NCI-H446 (cell line): ENCODE results near the gene LTBP3.
"Not testable (repeated sequence)": the region's sequence is repeated elsewhere in the genome, so short reads cannot be mapped to it uniquely, and the experiment has no call there.

Source experiments
- DNase-seq, 2 experiments: peaks; one replicate each; lab custom pipeline; 2025; lab: John Stamatoyannopoulos, UW

LTBP3 gene

DNA sequence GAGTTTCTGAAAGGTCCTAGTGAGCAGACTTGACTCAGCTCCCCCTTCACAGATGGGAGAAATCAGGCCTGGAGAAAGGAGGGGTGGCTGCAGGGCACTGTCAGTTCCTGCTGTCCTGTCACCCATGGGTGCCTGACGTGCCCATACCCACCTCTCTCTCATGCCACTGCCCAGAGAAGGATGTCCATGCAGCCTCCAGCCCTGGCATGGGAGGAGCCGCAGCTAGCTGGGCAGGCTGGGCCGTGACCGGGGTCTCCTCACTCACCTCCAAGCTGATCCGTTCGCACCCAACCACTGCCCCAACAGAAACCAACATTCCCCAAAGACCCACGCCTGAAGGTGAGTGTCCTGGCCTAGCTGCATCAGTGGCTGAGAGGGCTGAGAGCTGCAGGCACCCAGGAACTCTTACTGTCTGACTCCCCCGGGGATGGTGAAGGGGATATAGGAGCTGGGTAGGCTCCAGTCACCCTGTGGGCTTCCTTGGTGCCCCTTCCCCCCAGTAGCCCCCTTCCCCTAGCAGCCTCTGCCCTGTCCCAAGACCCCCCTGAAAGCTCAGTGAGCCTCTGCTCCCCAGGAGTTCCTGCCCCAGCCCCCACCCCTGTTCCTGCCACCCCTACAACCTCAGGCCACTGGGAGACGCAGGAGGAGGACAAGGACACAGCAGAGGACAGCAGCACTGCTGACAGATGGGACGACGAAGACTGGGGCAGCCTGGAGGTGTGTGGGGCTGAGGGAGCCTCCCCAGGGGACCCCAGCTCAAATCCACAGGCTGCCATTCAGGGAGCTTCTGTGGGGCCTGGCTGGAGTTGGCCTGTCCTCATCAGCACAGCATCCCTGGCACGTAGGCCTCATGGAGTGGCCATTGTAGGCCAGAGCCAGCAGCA, 21.5 kb downstream of the LTBP3 start:
- no peak for DNase-seq

GRCh38 chr11:65535102-65535501, 23.1 kb downstream of the LTBP3 start:
- no peak for DNase-seq

GRCh38 chr11:65532388-65533064, 25.6 kb downstream of the LTBP3 start:
- no peak for DNase-seq

DNA sequence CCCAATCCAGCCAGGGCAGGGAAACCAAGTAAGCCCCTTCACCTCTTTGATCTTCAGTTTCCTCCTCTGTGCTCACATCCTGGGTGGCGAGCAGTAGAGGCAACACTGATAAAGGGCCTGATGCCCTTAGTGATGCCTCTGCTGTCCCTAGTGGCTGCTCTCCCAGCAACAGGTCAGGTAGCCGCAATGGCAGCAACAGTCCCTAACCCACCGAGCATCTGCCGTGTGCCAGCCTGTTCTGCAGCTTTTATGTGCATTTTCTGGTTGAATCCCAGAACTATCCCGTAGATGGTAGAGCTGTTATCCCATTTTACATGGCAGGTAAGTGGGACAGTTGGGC, 28.0 kb downstream of the LTBP3 start:
- no peak for DNase-seq

GRCh38 chr11:65529475-65530156, 28.5 kb downstream of the LTBP3 start:
- no peak for DNase-seq

DNA sequence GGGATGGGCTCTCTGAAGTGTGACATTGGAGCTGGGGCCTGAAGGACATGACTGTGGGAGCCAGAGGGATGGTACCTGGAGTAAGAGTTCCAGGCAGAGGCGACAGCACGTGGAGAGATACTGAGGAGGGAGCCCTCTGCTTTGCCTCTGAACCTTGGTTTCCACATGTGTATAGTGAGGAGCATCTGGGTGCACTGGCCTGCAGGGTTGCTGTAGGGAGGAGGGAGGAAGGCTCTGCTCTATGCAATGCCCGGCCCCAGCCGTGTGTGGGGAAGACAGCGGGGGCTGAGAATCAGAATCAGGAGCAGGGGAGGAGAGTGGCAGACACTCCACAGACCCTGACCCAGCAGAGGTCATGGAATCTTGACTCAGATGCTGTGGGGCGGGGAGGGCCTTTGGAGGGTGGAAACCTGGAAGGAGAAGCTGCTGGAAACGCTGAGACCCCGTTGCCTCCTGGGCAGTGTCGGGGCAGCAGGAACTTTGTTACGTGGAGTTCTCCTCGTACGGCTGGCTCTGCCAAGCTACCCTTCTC, 29.3 kb downstream of the LTBP3 start:
- DNase-seq = no peak

DNA sequence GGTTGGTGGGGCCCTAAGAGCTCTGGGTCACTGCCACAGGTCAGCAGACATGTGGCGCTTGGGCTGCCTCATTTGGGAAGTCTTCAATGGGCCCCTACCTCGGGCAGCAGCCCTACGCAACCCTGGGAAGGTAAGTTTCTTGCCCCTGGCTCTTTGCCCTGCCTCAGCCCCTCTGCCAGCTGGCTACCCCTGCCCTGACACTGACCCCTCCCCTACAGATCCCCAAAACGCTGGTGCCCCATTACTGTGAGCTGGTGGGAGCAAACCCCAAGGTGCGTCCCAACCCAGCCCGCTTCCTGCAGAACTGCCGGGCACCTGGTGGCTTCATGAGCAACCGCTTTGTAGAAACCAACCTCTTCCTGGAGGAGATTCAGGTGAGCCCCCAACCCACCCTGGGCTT, 31.4 kb downstream of the LTBP3 start:
- DNase-seq = no peak

DNA sequence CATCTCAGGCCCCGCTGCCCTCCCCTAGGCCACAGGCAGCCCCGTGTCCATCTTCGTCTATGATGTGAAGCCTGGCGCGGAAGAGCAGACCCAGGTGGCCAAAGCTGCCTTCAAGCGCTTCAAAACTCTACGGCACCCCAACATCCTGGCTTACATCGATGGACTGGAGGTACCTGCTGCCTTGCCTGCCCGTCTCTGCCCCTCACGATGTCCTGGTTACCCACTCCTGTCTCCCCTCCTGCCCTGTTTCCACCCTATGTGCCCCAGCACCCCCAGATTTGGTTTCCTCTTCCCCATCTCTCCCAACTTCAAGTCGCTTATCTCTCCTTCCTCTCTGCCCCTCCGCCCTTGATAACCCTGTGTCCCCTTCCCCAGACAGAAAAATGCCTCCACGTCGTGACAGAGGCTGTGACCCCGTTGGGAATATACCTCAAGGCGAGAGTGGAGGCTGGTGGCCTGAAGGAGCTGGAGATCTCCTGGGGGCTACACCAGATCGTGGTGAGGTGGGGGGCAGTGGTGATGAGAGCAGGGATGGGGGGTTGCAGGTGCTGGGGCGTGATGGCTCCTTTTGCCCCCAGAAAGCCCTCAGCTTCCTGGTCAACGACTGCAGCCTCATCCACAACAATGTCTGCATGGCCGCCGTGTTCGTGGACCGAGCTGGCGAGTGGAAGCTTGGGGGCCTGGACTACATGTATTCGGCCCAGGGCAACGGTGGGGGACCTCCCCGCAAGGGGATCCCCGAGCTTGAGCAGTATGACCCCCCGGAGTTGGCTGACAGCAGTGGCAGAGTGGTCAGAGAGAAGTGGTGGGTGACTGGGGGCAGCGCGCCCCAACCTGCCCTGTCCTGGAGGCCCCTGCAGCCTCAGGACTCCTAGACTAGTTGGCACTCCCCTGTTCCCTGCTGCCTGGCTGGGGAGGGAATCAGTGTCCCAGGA, 32.3 kb downstream of the LTBP3 start:
- no peak for DNase-seq

GRCh38 chr11:65524741-65525545, 33.2 kb downstream of the LTBP3 start, which contains the start of gene SCYL1:
Gene SCYL1, plus strand, starts transcription at chr11:65525083. Its CDS starts 71 bp downstream, at chr11:65525154.
- peak; percentile 46 to 84 for DNase-seq

- no peak for DNase-seq
Observed at GRCh38 chr11:65524014-65524740, 34.0 kb downstream of the LTBP3 start.

DNA sequence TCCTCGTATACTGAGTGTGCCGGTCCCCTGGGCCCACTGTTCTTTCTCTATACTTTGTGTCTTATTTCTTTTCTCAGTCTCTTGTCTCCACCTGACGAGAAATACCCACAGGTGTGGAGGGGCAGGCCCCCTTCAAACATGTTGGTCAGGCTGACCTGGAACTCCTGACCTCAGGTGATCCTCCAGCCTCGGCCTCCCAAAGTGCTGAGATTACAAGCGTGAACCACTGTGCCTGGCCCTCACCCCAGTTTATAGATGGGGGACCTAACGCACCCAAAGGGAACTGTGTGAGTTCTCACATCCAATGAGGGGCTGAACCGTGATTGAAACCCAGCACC, 34.6 kb downstream of the LTBP3 start:
- DNase-seq = not testable (repeated sequence)

GRCh38 chr11:65522718-65523630, 35.2 kb downstream of the LTBP3 start:
- not testable (repeated sequence) for DNase-seq

DNA sequence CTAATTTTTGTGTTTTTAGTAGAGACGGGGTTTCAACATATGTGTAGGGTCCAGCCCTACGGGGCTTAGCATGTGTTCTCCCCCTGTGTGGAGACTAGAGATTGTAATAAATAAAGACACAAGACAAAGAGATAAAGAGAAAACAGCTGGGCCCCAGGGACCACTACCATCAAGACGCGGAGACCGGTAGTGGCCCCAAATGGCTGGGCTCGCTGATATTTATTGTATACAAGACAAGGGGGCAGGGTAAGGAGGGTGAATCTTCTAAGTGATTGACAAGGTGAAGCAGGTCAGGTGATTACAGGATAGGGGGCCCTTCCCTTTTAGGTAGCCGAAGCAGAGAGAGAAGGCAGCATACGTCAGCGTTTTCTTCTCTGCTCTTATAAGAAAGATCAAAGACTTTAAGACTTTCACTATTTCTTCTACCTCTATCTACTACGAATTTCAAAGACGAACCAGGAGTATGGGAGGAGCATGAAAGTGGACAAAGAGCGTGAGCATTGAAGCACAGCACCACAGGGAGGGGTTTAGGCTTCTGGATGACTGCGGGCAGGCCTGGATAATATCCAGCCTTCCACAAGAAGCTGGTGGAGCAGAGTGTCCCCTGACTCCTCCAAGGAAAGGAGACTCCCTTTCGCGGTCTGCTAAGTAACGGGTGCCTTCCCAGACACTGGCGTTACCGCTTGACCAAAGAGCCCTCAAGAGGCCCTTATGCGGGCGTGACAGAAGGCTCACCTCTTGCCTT, 36.2 kb downstream of the LTBP3 start:
- DNase-seq = not testable (repeated sequence)

DNA sequence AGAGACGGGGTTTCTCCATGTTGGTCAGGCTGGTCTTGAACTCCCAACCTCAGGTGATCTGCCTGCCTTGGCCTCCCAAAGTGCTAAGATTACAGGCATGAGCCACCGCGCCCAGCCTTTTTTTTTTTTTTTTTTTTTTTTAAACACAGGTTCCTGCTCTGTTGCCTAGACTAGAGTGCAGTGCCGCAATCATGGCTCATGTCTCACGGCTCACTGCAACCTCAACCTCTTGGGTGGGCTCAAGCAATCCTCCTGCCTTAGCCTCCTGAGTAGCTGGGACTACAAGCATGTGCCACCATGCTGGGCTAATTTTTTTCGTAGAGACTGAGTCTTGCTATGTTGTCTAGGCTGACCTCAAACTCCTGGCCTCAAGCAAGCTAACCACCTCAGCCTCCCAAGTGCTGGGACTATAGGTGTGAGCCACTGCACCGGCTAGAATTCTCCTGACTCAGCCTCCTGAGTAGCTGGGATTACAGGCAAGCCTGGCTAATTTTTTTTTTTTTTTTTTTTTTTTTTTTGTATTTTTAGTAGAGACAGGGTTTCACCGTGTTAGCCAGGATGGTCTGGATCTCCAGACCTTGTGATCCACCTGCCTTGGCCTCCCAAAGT, 39.1 kb downstream of the LTBP3 start:
- DNase-seq = not testable (repeated sequence)

GRCh38 chr11:65516135-65516968, 41.8 kb downstream of the LTBP3 start:
- no peak for DNase-seq

DNA sequence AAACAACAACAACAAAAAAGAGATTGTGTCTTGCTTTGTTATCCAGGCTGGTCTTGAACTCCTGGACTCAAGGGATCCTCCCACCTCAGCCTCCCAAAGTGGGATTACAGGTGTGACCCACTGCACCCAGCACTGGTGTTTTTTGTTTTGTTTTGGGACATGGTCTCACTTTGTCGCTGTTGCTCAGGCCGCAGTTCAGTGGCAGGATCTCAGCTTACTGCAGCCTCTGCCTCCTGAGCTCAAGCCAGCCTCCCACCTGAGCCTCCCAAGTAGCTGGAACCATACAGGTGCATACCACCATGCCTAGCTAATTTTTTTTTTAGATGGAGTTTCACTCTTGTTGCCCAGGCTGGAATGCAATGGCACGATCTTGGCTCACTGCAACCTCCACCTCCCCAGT, 45.8 kb downstream of the LTBP3 start:
- DNase-seq = not testable (repeated sequence)
